Adrenal gland (tissue), 5 donors: Measurements from ENCODE around the gene AHRR.

Source experiments
- CTCF ChIP-seq, 6 experiments: fragments of 450-650 bp in 4 of 6; fragments of 200-600 bp in 2 of 6; sonication (generic) in 1 of 6; IDR thresholded peaks; 1 replicate in 5 of 6; 2 replicates in 1 of 6; pipeline versions ENCODE4 v1.5.1 to v1.8.0; 2016 to 2021; ENCODE audit warnings: antibody characterized with exemption in 6 of 6, mild to moderate bottlenecking in 2 of 6, moderate library complexity in 1 of 6
- POLR2A ChIP-seq, 2 donors: fragments of 450-650 bp; IDR thresholded peaks; one replicate each; pipeline ENCODE4 v1.6.1; 2017; ENCODE audit warnings: antibody characterized with exemption in 2 of 2, mild to moderate bottlenecking in 2 of 2, moderate library complexity in 1 of 2
- donor health status: DM: no; HTN: no; CAD: no.

- TF ChIP-seq POLR2A (IDR thresholded peaks at IDR 0.05) (no peak), CTCF (IDR thresholded peaks at IDR 0.05) (no peak)
These were observed 119.1 kb downstream of the AHRR start for GRCh38 chr5:440401-441201.
